Activated T-cell treated with anti-CD3 and anti-CD28 coated beads, Interleukin-2, amount 50 U/mL, for 4 hours (primary cell): Measurements from ENCODE around the gene SPATA18. TPM values are rescaled to one million over a fixed set of nuclear protein-coding genes. Genes with fewer than 3 reads are reported as not detected.
"Not testable (repeated sequence)": the region's sequence is repeated elsewhere in the genome, so short reads cannot be mapped to it uniquely, and the experiment has no call there.

Experiments used
- ATAC-seq, 2 donors: fragments of 200-7000 bp; cut with Tn5 transposase; one replicate each; pipeline ENCODE4 v1.10.0; 2021
- DNase-seq: peaks from one replicate; pipeline ENCODE4 v3.0.0-alpha.2; 2020
- H3K27me3 Mint-ChIP-seq: one replicate; pipeline ENCODE4 v1.8.0; 2021; ENCODE audit warnings: low read depth, mixed read lengths
- H3K36me3 Mint-ChIP-seq: one replicate; pipeline ENCODE4 v1.8.0; 2022; ENCODE audit warnings: mixed read lengths; ENCODE audit not compliant: insufficient read depth
- H3K4me1 Mint-ChIP-seq: one replicate; pipeline ENCODE4 v1.8.0; 2021; ENCODE audit warnings: low read depth, mixed read lengths
- H3K4me3 Mint-ChIP-seq: one replicate; pipeline ENCODE4 v1.8.0; 2021; ENCODE audit warnings: mild to moderate bottlenecking, moderate library complexity, mixed read lengths
- H3K9me3 Mint-ChIP-seq: one replicate; pipeline ENCODE4 v1.8.0; 2021; ENCODE audit warnings: mixed read lengths
- total RNA-seq, 3 donors: library from RNA; stranded (reverse); gene quantifications; one replicate each; pipeline ENCODE4 v1.2.1, GENCODE V29; 2021

Gene SPATA18
- total RNA-seq, 3 donors from 2014 or later, result 0.05 TPM; not detected in 2

DNA sequence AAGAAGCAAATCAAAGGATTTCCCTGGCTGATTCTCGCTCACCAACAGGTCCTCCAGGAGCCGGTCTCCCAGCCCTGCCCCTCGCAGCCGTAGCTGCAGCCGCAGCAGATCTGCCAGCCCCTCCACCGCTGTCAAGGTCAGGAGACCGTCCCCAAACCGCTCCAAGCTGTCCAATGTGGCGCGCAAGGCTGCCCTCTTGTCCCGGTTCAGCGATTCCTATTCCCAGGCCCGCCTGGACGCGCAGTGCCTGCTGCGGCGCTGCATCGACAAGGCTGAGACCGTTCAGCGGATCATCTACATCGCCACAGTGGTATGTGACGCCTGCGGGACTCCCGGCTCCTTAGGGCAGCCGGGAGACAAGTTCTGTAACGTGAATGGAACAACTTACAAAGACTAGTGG, 25.6 kb downstream of the SPATA18 start:
- Mint-ChIP-seq H3K27me3 (peaks cover 15% of the 10 kb centered on the region), H3K9me3 (no peaks in the 10 kb centered on the region), H3K4me1 (no peaks in the 10 kb centered on the region), H3K36me3 (no peaks in the 10 kb centered on the region), H3K4me3 (no peak overlapping the region)
- DNase-seq, result no peak
- no peak for ATAC-seq

DNA sequence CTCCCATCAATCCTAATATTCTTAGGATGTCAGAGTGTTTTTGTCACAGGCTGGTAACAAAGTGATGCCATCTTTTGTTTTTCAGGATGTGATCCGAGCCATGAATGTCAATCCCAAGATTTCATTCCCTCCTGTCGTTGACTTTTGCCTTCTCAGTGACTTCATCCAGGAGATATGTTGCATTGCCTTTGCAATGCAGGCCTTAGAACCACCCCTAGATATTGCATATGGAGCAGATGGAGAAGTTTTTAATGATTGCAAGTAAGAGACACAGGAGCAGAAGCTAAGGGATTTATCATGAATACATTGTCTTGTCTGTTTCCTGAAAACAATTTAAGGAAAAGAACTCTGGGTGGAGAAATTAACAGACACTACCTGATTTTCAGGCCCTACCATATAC, 28.6 kb downstream of the SPATA18 start:
- Mint-ChIP-seq H3K4me1 (no peaks in the 10 kb centered on the region), H3K36me3 (no peaks in the 10 kb centered on the region), H3K27me3 (peaks cover 27% of the 10 kb centered on the region), H3K9me3 (no peaks in the 10 kb centered on the region), H3K4me3 (no peak overlapping the region)
- DNase-seq, result no peak
- no peak for ATAC-seq

DNA sequence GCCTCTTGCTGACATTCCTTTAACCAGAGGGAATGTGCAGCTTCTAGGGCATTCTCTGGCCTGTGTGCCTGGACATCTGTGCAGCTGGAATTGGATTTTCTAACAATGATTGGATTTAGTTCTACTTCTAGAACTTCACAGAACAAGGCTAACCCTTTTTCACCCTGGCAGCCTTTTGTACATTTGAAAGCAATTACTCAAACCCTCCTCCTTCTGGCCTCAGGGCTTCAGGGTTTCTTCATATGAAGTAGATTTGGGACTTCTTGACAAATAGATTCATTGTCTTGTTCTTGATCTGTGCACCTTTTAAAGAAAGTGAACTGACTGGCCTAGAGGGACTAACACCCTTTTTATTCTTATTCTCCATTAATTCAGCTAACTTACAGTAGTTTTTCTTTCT, 30.1 kb downstream of the SPATA18 start:
- Mint-ChIP-seq H3K4me3 (no peak overlapping the region), H3K9me3 (no peaks in the 10 kb centered on the region), H3K4me1 (no peaks in the 10 kb centered on the region), H3K27me3 (peaks cover 18% of the 10 kb centered on the region), H3K36me3 (no peaks in the 10 kb centered on the region)
- no peak for ATAC-seq
- DNase-seq, result no peak

- H3K4me3 Mint-ChIP-seq, H3K36me3 Mint-ChIP-seq, ATAC-seq, H3K9me3 Mint-ChIP-seq, H3K4me1 Mint-ChIP-seq, DNase-seq: not testable (repeated sequence)
- H3K27me3 Mint-ChIP-seq, result peaks cover 13% of the 10 kb centered on the region
Observed at GRCh38 chr4:52086425-52086824, 35.3 kb downstream of the SPATA18 start.

- Mint-ChIP-seq H3K9me3 (no peaks in the 10 kb centered on the region), H3K4me3 (no peak overlapping the region), H3K4me1 (no peaks in the 10 kb centered on the region), H3K36me3 (no peaks in the 10 kb centered on the region), H3K27me3 (peaks cover 8% of the 10 kb centered on the region)
- no peak for ATAC-seq
- no peak for DNase-seq
Observed at GRCh38 chr4:52091801-52092200, 40.7 kb downstream of the SPATA18 start.

GRCh38 chr4:52093466-52093865, 42.4 kb downstream of the SPATA18 start:
- ATAC-seq (no peak), DNase-seq (no peak)
- H3K9me3 Mint-ChIP-seq, result no peaks in the 10 kb centered on the region
- H3K4me1 Mint-ChIP-seq, result no peaks in the 10 kb centered on the region
- peaks cover 8% of the 10 kb centered on the region for H3K27me3 Mint-ChIP-seq
- no peak overlapping the region for H3K4me3 Mint-ChIP-seq
- no peaks in the 10 kb centered on the region for H3K36me3 Mint-ChIP-seq

GRCh38 chr4:52094376-52095145, 43.5 kb downstream of the SPATA18 start:
- Mint-ChIP-seq H3K36me3 (no peaks in the 10 kb centered on the region), H3K4me3 (no peak overlapping the region), H3K4me1 (no peaks in the 10 kb centered on the region), H3K27me3 (peaks cover 8% of the 10 kb centered on the region), H3K9me3 (no peaks in the 10 kb centered on the region)
- no peak for ATAC-seq
- DNase-seq, result no peak

DNA sequence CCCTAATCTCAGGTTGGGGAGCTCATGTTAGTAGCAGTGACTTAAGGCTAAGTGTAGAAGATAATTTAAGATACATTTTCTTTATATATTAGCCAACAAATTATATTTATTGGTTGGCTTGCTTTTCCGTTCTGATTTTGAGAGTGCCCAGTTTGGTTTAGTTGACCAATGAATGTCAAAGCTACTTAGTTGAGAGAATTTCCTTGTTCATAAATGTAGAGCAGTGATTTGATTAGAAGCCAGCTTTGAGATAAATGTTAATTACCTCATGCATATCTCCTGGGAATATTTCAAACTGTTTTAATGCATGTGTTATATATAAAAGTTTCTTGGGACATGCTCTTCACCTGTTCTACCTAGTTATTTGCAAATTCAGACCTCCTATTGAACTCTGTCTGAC, 44.3 kb downstream of the SPATA18 start:
- no peaks in the 10 kb centered on the region for H3K9me3 Mint-ChIP-seq
- peaks cover 8% of the 10 kb centered on the region for H3K27me3 Mint-ChIP-seq
- no peaks in the 10 kb centered on the region for H3K36me3 Mint-ChIP-seq
- no peak overlapping the region for H3K4me3 Mint-ChIP-seq
- no peak for DNase-seq
- ATAC-seq, result no peak
- H3K4me1 Mint-ChIP-seq, result no peaks in the 10 kb centered on the region

DNA sequence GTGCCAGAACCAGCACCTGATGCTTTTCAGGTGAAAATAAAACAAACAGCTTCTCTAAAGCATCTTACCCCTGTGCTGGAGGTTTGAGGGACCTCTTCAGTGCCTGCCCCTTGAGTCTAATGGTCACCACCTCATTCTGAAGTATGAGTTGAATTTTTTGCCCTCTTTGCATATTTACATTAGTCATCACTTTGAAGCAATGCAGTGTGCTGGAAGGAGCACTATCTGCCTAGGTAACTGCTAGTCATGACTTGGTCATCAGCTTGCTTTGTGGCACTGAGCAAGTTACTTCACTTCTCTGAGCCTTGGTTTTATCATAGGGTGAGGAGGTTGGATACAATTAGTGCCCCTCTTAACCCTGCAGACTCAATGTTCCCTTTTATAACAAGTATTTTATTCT, 44.9 kb downstream of the SPATA18 start:
- no peaks in the 10 kb centered on the region for H3K9me3 Mint-ChIP-seq
- peaks cover 8% of the 10 kb centered on the region for H3K27me3 Mint-ChIP-seq
- no peak overlapping the region for H3K4me3 Mint-ChIP-seq
- no peak for DNase-seq
- H3K4me1 Mint-ChIP-seq, result no peaks in the 10 kb centered on the region
- no peak for ATAC-seq
- H3K36me3 Mint-ChIP-seq, result no peaks in the 10 kb centered on the region

- no peak for DNase-seq
- Mint-ChIP-seq H3K27me3 (no peaks in the 10 kb centered on the region), H3K9me3 (no peaks in the 10 kb centered on the region), H3K36me3 (no peaks in the 10 kb centered on the region), H3K4me1 (no peaks in the 10 kb centered on the region), H3K4me3 (no peak overlapping the region)
- ATAC-seq, result no peak
Observed at GRCh38 chr4:52098618-52099017, 47.5 kb downstream of the SPATA18 start.

GRCh38 chr4:52099860-52100461, 48.9 kb downstream of the SPATA18 start:
- no peaks in the 10 kb centered on the region for H3K4me1 Mint-ChIP-seq
- no peak for ATAC-seq
- H3K9me3 Mint-ChIP-seq, result no peaks in the 10 kb centered on the region
- H3K36me3 Mint-ChIP-seq, result no peaks in the 10 kb centered on the region
- DNase-seq, result no peak
- no peak overlapping the region for H3K4me3 Mint-ChIP-seq
- no peaks in the 10 kb centered on the region for H3K27me3 Mint-ChIP-seq

DNA sequence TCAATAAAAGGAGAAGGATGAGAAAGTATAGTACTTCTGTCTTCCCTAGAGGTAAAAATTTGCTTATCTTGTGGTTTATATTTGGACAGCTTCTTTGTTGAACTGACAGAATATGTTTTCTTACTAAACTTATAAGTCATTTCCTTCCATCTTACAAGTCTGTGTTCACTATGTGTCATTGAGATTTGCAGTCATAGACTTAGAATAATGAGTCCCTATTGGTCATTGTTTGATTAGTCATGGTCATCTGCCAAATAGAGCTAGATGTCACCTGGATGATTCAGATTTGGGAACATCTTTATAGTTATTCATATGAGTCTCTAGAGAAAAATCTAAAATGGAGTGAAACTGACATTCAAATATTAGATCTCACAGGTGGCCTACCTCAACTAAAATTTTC, 51.5 kb downstream of the SPATA18 start:
- H3K4me3 Mint-ChIP-seq, result no peak overlapping the region
- DNase-seq, result no peak

DNA sequence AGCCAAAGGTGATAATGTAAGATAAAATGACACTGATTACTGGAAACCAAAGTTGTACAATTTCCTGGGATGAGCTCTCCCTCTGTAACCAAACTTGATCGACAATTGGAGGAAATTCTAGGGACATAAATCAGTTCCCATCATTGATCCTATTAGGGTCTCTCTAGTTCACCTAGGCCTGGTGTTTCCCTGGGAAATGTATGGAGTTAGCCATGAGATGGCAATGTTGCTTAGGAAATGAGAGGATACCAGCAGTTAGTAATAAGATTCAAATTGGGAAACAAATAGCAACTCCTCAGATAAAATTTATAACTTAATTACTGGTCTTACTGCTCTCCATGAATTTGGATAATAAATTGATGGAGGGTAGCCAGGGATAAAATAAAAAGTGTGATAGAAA, 52.2 kb downstream of the SPATA18 start:
- no peaks in the 10 kb centered on the region for H3K36me3 Mint-ChIP-seq
- no peaks in the 10 kb centered on the region for H3K4me1 Mint-ChIP-seq
- H3K9me3 Mint-ChIP-seq, result no peaks in the 10 kb centered on the region
- H3K27me3 Mint-ChIP-seq, result peaks cover 5% of the 10 kb centered on the region
- no peak overlapping the region for H3K4me3 Mint-ChIP-seq
- ATAC-seq (no peak), DNase-seq (no peak)

More for the DNA sequence above, 51.5 kb downstream of the SPATA18 start:
- peak in 1 of 2 donors; percentile 48 for ATAC-seq
- no peaks in the 10 kb centered on the region for H3K36me3 Mint-ChIP-seq
- peaks cover 5% of the 10 kb centered on the region for H3K27me3 Mint-ChIP-seq
- H3K4me1 Mint-ChIP-seq, result no peaks in the 10 kb centered on the region
- H3K9me3 Mint-ChIP-seq, result no peaks in the 10 kb centered on the region

DNA sequence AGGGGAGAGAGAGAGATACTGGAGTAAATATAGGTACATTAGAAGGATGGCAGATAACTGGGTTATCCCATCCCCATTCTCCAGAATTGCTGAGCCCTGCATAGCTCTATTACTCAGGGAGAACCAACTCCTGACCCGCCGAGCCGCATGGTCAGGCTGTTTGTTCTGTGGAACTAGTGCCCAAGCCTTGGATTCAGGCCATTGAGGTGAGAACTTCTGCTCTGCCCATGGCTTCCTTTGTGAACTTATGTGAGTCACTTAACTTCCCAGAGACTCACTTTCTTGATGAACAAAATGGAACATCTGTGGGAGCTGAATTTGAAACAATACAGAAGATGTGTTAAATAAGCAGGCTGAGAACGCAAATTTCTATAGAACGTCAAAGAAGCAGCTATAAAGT, 54.2 kb downstream of the SPATA18 start:
- H3K27me3 Mint-ChIP-seq, result peaks cover 7% of the 10 kb centered on the region
- no peak for DNase-seq
- no peaks in the 10 kb centered on the region for H3K4me1 Mint-ChIP-seq
- no peak overlapping the region for H3K4me3 Mint-ChIP-seq
- ATAC-seq, result no peak
- no peaks in the 10 kb centered on the region for H3K9me3 Mint-ChIP-seq
- H3K36me3 Mint-ChIP-seq, result no peaks in the 10 kb centered on the region

DNA sequence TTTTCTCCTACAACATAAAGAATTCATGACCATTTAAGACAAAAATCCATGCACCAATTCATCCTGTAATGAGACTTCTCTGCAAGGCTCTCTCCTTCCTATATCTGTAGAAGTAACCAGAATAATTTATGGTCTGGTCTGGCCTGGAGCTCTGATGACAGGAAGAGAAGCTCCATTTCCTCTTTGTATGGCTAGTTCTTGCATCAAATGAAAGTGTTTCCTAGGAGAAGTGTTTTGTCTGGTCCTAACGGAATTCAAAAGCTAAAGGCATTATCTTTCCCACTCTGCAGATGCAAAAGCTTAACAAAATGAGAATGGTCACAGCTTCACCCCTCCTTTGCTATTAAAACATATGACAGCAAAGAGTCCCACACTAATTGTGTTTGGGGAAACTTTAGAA, 55.1 kb downstream of the SPATA18 start:
- Mint-ChIP-seq H3K4me1 (no peaks in the 10 kb centered on the region), H3K9me3 (no peaks in the 10 kb centered on the region), H3K27me3 (peaks cover 7% of the 10 kb centered on the region), H3K36me3 (no peaks in the 10 kb centered on the region), H3K4me3 (no peak overlapping the region)
- DNase-seq (no peak), ATAC-seq (no peak)
